ENCODE data around the gene ACTA2.

The ACTA2 gene

DNA sequence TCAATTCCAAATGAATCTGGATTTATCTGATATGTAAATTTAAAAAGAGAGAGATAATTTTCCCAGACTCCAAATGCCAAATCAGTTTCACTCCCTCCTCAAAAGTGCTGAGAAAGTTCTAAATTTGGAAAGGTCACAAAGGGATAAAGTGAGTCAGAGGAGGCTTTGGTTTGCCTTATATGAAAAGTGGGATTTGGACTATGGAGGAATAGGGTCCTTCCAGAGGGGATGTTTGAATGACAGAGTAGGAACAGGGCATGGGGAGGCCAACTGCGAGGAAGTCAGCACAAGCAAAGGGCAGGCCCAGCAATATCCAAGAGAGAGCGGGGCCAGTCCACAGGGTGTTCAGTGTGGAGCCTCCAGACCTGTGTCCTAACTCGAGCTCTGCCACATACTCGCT lies 28.2 kb upstream of the ACTA2 start:
- Histone ChIP-seq H3K4me1 (ENCODE audit: insufficient read depth, low read length, severe bottlenecking) (no peaks in the 10 kb centered on the region), H4K20me1 (ENCODE audit: insufficient read depth, low read length) (no peaks in the 10 kb centered on the region), H3K27ac (ENCODE audit: low read depth, low read length, poor library complexity, severe bottlenecking) (no peak overlapping the region), H3K36me3 (ENCODE audit: insufficient read depth, low read length) (no peaks in the 10 kb centered on the region), H3K27me3 (ENCODE audit: insufficient read depth, low read length) (no peaks in the 10 kb centered on the region), H3K4me2 (ENCODE audit: low read length) (no peak overlapping the region), H3K79me2 (ENCODE audit: insufficient read depth, low read length) (no peaks in the 10 kb centered on the region), H3K9me3 (ENCODE audit: low read length) (no peaks in the 10 kb centered on the region), H3F3A (ENCODE audit: insufficient read depth, low read length) (no peaks in the 10 kb centered on the region), H3K9me2 (ENCODE audit: low read depth, low read length) (no peaks in the 10 kb centered on the region), H2AFZ (ENCODE audit: low read length) (no peak overlapping the region), H3K9ac (ENCODE audit: low read length) (no peak overlapping the region), H3K4me3 (ENCODE audit: low read depth, low read length, poor library complexity, severe bottlenecking) (no peak overlapping the region)
- TF ChIP-seq EZH2 (IDR thresholded peaks at IDR 0.05; ENCODE audit: borderline replicate concordance, low read length): no peak
- TF ChIP-seq, protein P1, sequence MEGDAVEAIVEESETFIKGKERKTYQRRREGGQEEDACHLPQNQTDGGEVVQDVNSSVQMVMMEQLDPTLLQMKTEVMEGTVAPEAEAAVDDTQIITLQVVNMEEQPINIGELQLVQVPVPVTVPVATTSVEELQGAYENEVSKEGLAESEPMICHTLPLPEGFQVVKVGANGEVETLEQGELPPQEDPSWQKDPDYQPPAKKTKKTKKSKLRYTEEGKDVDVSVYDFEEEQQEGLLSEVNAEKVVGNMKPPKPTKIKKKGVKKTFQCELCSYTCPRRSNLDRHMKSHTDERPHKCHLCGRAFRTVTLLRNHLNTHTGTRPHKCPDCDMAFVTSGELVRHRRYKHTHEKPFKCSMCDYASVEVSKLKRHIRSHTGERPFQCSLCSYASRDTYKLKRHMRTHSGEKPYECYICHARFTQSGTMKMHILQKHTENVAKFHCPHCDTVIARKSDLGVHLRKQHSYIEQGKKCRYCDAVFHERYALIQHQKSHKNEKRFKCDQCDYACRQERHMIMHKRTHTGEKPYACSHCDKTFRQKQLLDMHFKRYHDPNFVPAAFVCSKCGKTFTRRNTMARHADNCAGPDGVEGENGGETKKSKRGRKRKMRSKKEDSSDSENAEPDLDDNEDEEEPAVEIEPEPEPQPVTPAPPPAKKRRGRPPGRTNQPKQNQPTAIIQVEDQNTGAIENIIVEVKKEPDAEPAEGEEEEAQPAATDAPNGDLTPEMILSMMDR (IDR thresholded peaks at IDR 0.05; ENCODE audit: low read length): no peak

DNA sequence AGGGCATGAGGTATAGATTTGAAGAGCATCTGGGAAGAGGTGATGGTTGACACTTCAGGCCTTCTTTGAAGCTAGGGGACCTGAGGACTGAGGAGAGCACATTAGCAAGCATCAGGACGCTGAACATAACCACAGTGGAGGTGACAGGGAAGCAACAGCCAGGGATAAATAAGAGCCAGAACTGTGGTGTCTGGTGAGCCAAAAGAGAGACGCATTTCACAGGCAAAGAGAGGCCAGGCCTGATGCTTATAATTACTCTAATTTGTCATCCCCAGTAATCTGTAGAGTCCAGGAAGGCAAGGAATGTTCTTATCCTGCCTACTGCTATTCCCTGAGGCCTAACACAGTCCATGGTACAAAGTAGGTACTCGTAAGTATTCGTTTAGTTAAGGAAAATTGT lies 27.7 kb upstream of the ACTA2 start:
- H3K27ac ChIP-seq (ENCODE audit: low read depth, low read length, poor library complexity, severe bottlenecking): no peak overlapping the region
- no peaks in the 10 kb centered on the region for H3K27me3 ChIP-seq (ENCODE audit: insufficient read depth, low read length)
- peaks cover 4% of the 10 kb centered on the region for H3K4me1 ChIP-seq (ENCODE audit: insufficient read depth, low read length, severe bottlenecking)
- no peak overlapping the region for H3K4me3 ChIP-seq (ENCODE audit: low read depth, low read length, poor library complexity, severe bottlenecking)
- H4K20me1 ChIP-seq (ENCODE audit: insufficient read depth, low read length): no peaks in the 10 kb centered on the region
- no peaks in the 10 kb centered on the region for H3F3A ChIP-seq (ENCODE audit: insufficient read depth, low read length)
- no peaks in the 10 kb centered on the region for H3K9me2 ChIP-seq (ENCODE audit: low read depth, low read length)
- no peaks in the 10 kb centered on the region for H3K36me3 ChIP-seq (ENCODE audit: insufficient read depth, low read length)
- no peak overlapping the region for H3K9ac ChIP-seq (ENCODE audit: low read length)
- no peaks in the 10 kb centered on the region for H3K79me2 ChIP-seq (ENCODE audit: insufficient read depth, low read length)
- no peak overlapping the region for H3K4me2 ChIP-seq (ENCODE audit: low read length)
- no peak overlapping the region for H2AFZ ChIP-seq (ENCODE audit: low read length)
- H3K9me3 ChIP-seq (ENCODE audit: low read length): no peaks in the 10 kb centered on the region
- TF ChIP-seq, protein P1 (IDR thresholded peaks at IDR 0.05; ENCODE audit: low read length): no peak
- TF ChIP-seq EZH2 (IDR thresholded peaks at IDR 0.05; ENCODE audit: borderline replicate concordance, low read length): no peak

DNA sequence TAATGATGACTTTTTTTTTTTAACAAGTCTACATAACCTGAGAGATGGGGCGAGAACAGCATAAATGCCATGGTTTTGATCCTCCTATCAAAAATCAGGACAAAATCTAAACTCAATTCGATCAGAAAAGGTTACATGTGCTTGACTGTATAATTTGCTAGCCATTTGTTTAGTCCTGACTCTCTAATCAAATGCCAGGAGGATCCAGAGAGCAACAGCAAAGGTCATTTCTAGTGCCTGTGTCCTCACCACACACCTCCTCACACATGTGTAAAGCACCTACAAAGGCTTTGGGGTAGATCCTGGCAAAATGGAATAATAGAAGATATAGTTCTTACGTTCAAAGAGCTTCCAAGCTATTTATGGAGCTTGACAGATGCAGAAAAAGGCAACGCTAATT lies 27.0 kb upstream of the ACTA2 start:
- Histone ChIP-seq H4K20me1 (ENCODE audit: insufficient read depth, low read length) (no peaks in the 10 kb centered on the region), H3K4me2 (ENCODE audit: low read length) (no peak overlapping the region), H3F3A (ENCODE audit: insufficient read depth, low read length) (no peaks in the 10 kb centered on the region), H3K4me3 (ENCODE audit: low read depth, low read length, poor library complexity, severe bottlenecking) (no peak overlapping the region), H3K4me1 (ENCODE audit: insufficient read depth, low read length, severe bottlenecking) (peaks cover 11% of the 10 kb centered on the region), H3K36me3 (ENCODE audit: insufficient read depth, low read length) (no peaks in the 10 kb centered on the region), H2AFZ (ENCODE audit: low read length) (no peak overlapping the region), H3K79me2 (ENCODE audit: insufficient read depth, low read length) (no peaks in the 10 kb centered on the region), H3K27me3 (ENCODE audit: insufficient read depth, low read length) (no peaks in the 10 kb centered on the region), H3K27ac (ENCODE audit: low read depth, low read length, poor library complexity, severe bottlenecking) (no peak overlapping the region), H3K9ac (ENCODE audit: low read length) (no peak overlapping the region), H3K9me2 (ENCODE audit: low read depth, low read length) (no peaks in the 10 kb centered on the region), H3K9me3 (ENCODE audit: low read length) (no peaks in the 10 kb centered on the region)
- TF ChIP-seq, protein P1 (IDR thresholded peaks at IDR 0.05; ENCODE audit: low read length): no peak
- TF ChIP-seq EZH2 (IDR thresholded peaks at IDR 0.05; ENCODE audit: borderline replicate concordance, low read length): no peak
